ENCODE measurements around the gene UBA1. TPM values are rescaled to one million over a fixed set of nuclear protein-coding genes. Genes with fewer than 3 reads are reported as not detected.

Gene UBA1
- total and polyA plus RNA-seq, 9 donors, result 90.0 to 196 (median 155) TPM

GRCh38 chrX:47244676-47245075 lies 51.0 kb downstream of the UBA1 start:
- WGBS, 3 donors, result 86 to 89% (median 88%) methylated on average over 16 of the region's 16 CpGs
- TF ChIP-seq EP300 (IDR thresholded peaks at IDR 0.05), result no peak
- TF ChIP-seq POLR2A (IDR thresholded peaks at IDR 0.05), result no peak
- TF ChIP-seq CTCF (IDR thresholded peaks at IDR 0.05), result no peak
- intact Hi-C loops (cut with DNase I), result no loop called here
- H3K36me3 ChIP-seq, result no peaks in the 10 kb centered on the region
- no peaks in the 10 kb centered on the region for H3K27me3 ChIP-seq
- no peak overlapping the region for H3K27ac ChIP-seq
- H3K9me3 ChIP-seq, result no peaks in the 10 kb centered on the region
- no peak overlapping the region for H3K4me3 ChIP-seq
- H3K4me1 ChIP-seq (ENCODE audit: insufficient read depth), result no peaks in the 10 kb centered on the region
- no peak for DNase-seq

GRCh38 chrX:47245156-47245555 lies 51.5 kb downstream of the UBA1 start:
- H3K4me1 ChIP-seq (ENCODE audit: insufficient read depth), result no peaks in the 10 kb centered on the region
- no peaks in the 10 kb centered on the region for H3K9me3 ChIP-seq
- intact Hi-C loops (cut with DNase I), result no loop called here
- H3K27me3 ChIP-seq, result no peaks in the 10 kb centered on the region
- TF ChIP-seq CTCF (IDR thresholded peaks at IDR 0.05) (no peak), EP300 (IDR thresholded peaks at IDR 0.05) (no peak)
- H3K4me3 ChIP-seq, result no peak overlapping the region
- H3K27ac ChIP-seq, result no peak overlapping the region
- DNase-seq, result no peak
- 79 to 86% (median 81%) methylated on average over 10 of the region's 10 CpGs for WGBS, 3 donors
- H3K36me3 ChIP-seq, result no peaks in the 10 kb centered on the region

GRCh38 chrX:47247206-47247998 lies 53.8 kb downstream of the UBA1 start:
- Histone ChIP-seq H3K4me3 (no peak overlapping the region), H3K36me3 (no peaks in the 10 kb centered on the region), H3K4me1 (ENCODE audit: insufficient read depth) (no peaks in the 10 kb centered on the region), H3K27ac (no peak overlapping the region), H3K9me3 (no peaks in the 10 kb centered on the region), H3K27me3 (no peaks in the 10 kb centered on the region)
- TF ChIP-seq POLR2A (IDR thresholded peaks at IDR 0.05) (no peak), CTCF (IDR thresholded peaks at IDR 0.05) (no peak), EP300 (IDR thresholded peaks at IDR 0.05) (no peak)
- intact Hi-C loops (cut with DNase I), result no loop called here
- WGBS, 3 donors, result 74 to 76% (median 74%) methylated on average over 23 of the region's 23 CpGs
- DNase-seq, result peak in 1 of 5 donors; percentile 18

DNA sequence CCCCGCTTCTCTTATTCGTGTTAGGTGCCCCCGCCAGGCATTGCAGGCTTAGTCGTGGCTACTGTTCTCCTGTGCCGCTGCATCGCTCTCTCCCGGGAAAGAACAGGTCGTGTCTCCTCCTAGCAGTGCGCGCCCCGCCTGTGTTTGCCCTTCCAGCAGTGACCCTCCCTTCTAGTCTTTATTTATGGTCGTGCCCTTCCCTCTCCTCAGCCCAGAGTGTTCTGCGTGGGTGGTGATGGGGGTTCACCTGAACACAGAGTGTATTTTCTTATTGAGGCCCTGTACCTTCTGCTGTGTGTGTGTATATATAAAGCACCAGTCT lies 54.3 kb downstream of the UBA1 start:
- Histone ChIP-seq H3K36me3 (no peaks in the 10 kb centered on the region), H3K27ac (no peak overlapping the region), H3K4me1 (ENCODE audit: insufficient read depth) (no peaks in the 10 kb centered on the region), H3K9me3 (no peaks in the 10 kb centered on the region), H3K4me3 (no peak overlapping the region), H3K27me3 (no peaks in the 10 kb centered on the region)
- TF ChIP-seq POLR2A (IDR thresholded peaks at IDR 0.05) (no peak), CTCF (IDR thresholded peaks at IDR 0.05) (no peak), EP300 (IDR thresholded peaks at IDR 0.05) (no peak)
- DNase-seq, result no peak
- intact Hi-C loops (cut with DNase I), result no loop called here
- 53 to 63% (median 60%) methylated on average over 13 of the region's 13 CpGs for WGBS, 3 donors
